ENCODE data around the gene PLEKHA8.

The PLEKHA8 gene

DNA sequence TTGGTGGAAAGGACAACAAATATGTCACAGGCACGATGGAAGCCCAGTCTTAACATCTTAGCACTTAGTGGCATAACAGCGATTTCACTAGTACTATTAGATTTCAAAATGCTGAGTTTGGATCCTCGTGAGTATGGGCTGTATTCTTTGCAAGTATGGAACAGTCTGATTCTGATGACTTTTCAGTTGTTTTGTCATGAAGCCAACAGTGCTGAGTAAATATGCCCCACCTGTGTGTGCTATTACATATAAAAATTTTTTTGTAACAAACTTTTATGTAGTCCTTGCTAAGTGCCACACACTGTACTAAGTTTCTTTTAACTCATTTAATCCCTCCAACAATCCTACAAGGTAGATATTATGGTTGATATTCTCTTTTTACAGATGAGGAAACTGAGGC is 137.4 kb downstream of the PLEKHA8 start:
- in situ Hi-C loops (cut with MboI; ENCODE audit: low sequenced_read_pairs), result loop anchor here (10.0 to 25.0 kb wide), 2 partner anchors 99 to 397 kb away; no protein-coding TSS in a partner anchor

- in situ Hi-C loops (cut with MboI; ENCODE audit: low sequenced_read_pairs), result loop anchor here (10.0 to 25.0 kb wide), 2 partner anchors 99 to 396 kb away; no protein-coding TSS in a partner anchor
Observed at GRCh38 chr7:30166155-30166840, 138.1 kb downstream of the PLEKHA8 start.

DNA sequence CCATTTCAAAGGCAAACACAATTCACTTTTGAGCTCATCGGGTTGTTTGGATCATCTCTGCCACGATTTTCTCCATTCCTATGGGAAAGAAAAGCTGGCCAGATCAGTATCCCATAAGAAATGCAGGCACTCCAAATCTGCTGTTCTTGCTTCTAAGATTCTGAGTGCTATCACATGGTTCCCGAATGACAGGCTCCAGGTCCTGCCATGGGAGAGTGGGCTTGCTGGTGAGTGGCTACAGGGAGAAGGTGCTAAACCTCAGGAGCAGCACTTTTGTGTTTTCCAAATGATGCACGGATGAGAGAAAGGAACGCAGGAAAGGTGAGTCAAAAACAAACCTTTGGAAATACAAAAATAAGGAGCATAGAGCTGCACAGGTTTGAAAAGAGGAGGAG is 138.6 kb downstream of the PLEKHA8 start:
- in situ Hi-C loops (cut with MboI; ENCODE audit: low sequenced_read_pairs), result loop anchor here (10.0 to 25.0 kb wide), 2 partner anchors 98 to 395 kb away; no protein-coding TSS in a partner anchor

GRCh38 chr7:30167901-30168300 is 139.7 kb downstream of the PLEKHA8 start:
- in situ Hi-C loops (cut with MboI; ENCODE audit: low sequenced_read_pairs), result loop anchor here (10.0 to 25.0 kb wide), 2 partner anchors 97 to 394 kb away; no protein-coding TSS in a partner anchor

DNA sequence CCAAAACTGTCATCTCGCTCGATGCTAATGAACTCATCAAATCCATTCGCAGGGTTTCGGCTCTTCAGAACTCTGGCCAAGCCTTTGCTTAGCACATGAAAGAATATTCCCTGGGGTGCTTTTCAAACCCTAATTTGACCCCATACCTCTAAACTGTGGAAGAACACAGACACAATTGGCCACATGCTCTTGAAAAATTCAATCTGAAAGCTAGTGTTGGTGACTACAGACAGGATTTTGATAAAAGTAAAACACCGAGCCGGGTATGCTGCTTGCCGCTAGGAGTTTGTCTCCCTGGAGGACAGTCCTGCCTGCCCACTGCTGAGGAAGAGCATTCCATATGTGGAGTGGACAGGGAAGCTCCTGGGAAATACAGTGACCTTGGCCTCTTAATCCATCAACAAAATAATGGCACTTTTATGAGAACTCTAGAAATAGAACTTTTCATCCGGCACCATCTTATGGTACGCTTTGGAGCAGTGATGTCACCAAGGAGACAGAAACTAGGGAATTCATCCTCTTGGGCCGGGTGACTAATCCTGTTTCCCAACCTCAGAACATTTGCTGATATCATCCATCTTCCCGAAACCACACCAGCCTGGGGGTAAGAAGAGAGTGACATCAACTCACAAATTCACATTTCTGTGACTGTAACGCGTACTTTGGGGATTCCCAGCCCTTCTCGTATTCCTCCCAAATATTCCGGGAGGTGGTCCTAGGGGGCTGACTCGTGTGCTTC is 140.8 kb downstream of the PLEKHA8 start:
- in situ Hi-C loops (cut with MboI; ENCODE audit: low sequenced_read_pairs), result loop anchor here (10.0 to 25.0 kb wide), 2 partner anchors 96 to 393 kb away; no protein-coding TSS in a partner anchor

- in situ Hi-C loops (cut with MboI; ENCODE audit: low sequenced_read_pairs), result loop anchor here (10.0 to 25.0 kb wide), 2 partner anchors 95 to 393 kb away; no protein-coding TSS in a partner anchor
Observed at GRCh38 chr7:30169579-30169978, 141.4 kb downstream of the PLEKHA8 start.

- in situ Hi-C loops (cut with MboI; ENCODE audit: low sequenced_read_pairs), result loop anchor here (25.0 kb wide), 1 partner anchor 392 kb away; no protein-coding TSS in a partner anchor
Observed at GRCh38 chr7:30170476-30171205, 142.4 kb downstream of the PLEKHA8 start.

GRCh38 chr7:30171766-30172447 is 143.7 kb downstream of the PLEKHA8 start:
- in situ Hi-C loops (cut with MboI; ENCODE audit: low sequenced_read_pairs), result loop anchor here (25.0 kb wide), 1 partner anchor 390 kb away; no protein-coding TSS in a partner anchor

DNA sequence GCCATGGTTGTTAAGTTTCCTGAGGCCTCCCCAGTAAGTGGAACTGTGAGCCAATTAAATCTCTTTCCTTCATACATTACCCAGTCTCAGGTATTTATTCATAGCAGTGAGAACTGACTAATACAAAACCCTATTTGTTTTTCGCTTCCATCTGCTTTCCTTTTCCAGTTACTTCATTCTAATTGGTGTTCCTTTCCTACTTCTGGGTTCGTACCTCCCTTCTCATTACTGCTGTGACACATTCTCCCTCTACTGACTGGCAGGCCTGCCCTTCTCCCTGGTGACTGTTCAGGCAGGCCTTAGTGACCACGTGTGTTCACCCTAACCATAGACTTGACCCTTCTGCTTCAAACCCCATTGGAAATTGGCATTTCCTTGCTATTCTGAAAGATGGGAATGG is 144.2 kb downstream of the PLEKHA8 start:
- in situ Hi-C loops (cut with MboI; ENCODE audit: low sequenced_read_pairs), result loop anchor here (25.0 kb wide), 1 partner anchor 390 kb away; no protein-coding TSS in a partner anchor

DNA sequence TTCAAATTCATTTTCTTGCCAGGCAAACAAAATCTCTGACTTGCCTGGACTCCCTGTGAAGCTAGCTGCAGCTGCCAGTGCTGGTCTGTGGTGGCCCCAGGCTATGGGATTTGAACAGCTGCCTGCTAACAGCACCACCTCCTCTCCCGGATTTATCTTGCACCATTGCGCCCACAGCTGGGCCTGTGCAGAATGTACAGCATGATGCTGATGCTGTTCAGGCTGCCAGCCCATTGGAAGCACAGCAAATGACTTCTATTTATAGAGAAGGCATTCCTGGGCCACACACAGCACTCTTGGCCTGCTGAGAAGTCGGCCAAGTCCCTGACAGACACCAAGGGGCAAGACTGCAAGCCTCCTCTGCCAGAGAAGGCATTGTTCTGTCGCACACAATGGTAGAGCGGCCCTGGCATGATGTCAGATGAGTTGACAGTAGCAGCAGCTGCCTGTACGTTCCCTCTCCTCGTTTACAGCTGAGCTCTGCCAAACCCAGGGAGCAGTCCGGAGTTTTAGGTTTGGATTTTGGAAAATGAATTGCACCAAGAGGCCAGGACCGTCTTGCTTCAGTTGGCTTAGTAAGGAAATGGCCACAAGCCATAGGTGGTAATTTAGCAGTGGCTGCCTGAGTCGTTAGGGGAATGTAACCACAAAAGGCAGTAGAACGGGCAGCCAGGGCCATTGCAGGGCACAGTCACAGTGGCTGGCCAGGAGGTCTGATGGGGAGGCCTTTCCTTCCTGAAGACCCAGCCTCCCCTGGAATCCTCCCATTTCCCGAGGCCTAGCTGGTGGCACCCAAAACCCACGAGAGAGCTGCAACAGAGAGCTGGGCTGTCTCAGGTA is 145.1 kb downstream of the PLEKHA8 start:
- in situ Hi-C loops (cut with MboI; ENCODE audit: low sequenced_read_pairs), result loop anchor here (25.0 kb wide), 1 partner anchor 389 kb away; no protein-coding TSS in a partner anchor

DNA sequence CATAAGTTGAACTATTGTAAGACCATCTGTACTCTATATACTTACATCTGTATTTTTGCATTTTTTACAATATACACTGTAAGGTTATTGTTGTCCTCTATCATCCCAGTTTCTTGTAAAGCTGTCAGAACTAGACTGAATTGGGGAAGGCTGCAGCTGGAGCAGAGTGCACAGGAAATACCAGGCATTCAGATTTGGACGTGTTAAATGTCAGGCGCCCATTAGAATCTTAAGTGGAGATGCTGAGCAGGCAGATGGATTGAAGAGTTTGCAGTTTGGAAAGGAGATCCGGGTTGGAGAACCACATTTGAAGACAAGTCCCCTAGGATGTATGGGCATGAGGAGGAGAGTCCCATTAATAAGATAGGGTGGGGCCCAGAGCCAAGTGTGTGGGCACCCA is 147.0 kb downstream of the PLEKHA8 start:
- in situ Hi-C loops (cut with MboI; ENCODE audit: low sequenced_read_pairs), result no loop called here

- in situ Hi-C loops (cut with MboI; ENCODE audit: low sequenced_read_pairs), result no loop called here
Observed at GRCh38 chr7:30175636-30176147, 147.5 kb downstream of the PLEKHA8 start.

DNA sequence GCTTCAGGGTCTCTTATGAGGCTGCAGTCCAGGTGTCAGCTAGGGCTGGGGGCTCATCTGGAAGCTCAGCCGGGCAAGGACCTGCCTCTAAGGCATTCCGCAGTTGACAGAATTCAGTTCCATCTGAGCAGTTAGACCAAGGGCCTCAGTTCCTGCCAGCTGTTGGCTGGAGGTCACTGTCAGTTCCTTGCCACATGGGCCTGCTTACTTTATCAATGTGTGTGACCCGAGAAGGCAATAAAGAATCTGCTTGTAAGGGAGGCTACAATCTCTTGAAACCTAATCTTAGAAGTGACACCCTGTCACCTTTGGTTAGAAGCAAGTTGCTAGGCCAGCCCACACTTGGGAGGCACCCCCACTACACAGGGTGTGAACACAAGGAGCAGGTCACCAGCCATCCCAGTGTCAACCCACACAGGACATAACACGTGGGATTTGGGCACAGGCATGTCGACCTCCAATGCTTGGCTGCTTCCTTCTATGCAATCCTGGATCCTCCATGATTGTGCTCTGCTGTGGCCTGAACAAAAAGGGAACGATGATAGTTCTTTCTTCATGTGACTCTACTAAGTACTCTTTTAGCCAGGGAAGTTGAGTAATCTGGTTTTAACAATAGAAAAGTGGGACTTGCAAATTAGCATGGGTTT is 148.4 kb downstream of the PLEKHA8 start:
- in situ Hi-C loops (cut with MboI; ENCODE audit: low sequenced_read_pairs), result no loop called here

DNA sequence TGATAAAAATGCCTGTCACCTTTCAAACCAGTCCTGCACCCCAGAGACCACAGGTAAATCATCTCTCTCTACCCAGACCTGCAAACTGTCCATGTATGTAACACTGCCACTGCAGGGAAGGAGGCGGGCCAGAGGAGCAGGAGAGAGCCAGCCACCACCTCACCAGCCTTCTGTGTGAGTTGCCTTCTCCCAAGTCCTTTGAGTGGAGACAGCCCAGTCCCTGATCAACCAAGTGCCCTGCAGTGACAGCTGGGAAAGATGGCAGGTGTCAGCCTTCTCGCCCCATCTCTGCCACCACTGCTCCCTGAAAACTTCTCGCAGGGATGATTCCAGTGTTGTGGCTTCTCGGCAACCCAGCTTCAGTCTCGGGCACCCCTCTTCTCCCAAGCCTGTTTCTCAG is 149.0 kb downstream of the PLEKHA8 start:
- in situ Hi-C loops (cut with MboI; ENCODE audit: low sequenced_read_pairs), result no loop called here

DNA sequence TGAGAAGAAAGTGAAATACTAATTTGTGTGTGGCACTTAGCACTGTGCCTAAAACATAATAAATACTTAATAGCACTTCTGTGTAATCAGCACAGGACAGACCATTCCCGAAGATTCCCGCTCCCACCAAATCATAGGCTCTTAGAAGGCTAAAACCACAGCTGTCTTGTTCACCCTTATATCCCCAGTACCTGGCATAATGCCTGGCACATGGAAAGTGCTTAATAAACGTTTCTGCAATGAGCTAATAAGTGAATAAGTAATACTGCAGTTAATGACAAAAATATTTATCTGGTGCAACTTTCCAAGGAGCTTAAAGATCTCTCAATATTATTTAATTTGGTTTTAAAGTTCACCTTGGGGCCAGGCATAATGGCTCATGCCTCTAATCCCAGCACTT is 149.8 kb downstream of the PLEKHA8 start:
- in situ Hi-C loops (cut with MboI; ENCODE audit: low sequenced_read_pairs), result no loop called here

GRCh38 chr7:30178748-30179436 is 150.7 kb downstream of the PLEKHA8 start:
- in situ Hi-C loops (cut with MboI; ENCODE audit: low sequenced_read_pairs), result no loop called here
